HTR-8/SVneo (cell line): Measurements from ENCODE around the gene SC5D.

Experiments used
- DNase-seq: peaks from one replicate; pipeline ENCODE4 v3.0.0; 2011; ENCODE audit warnings: low spot score, mixed read lengths; ENCODE audit not compliant: insufficient read length
- FAIRE-seq: peaks from 2 replicates; lab custom pipeline; 2011; peaks lifted over from hg19 to GRCh38; lab: Jason Lieb, UNC

The SC5D gene

GRCh38 chr11:121350314-121351082, 57.9 kb downstream of the SC5D start:
- DNase-seq (no peak), FAIRE-seq (no peak)

DNA sequence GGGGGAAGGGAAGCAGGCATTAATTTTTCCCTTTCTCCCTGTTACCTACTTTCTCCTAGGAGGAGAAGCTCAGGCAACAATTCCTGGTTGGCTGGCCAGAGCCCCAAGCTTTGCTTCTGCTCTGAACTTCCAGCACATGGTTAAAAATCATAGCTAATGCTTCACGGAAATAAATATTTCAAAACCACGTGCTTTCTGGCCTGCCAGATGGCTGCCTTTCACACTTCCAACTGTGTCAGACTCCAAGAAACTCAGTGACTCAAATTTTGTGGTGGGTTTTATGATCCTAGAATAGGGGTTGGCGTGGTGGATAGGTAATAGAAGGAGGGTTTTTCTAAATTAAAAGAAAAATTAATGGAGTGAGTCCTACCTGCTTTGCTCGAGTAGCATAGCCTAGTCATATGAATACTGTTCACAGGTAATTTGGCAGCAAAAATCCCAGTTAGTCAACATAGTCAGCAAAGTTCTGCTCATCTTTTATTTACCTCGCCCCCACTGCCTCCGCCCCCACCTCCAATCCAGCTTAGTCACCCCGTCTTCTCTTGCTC, 58.6 kb downstream of the SC5D start:
- no peak for DNase-seq
- FAIRE-seq: no peak

GRCh38 chr11:121352251-121352891, 59.8 kb downstream of the SC5D start:
- FAIRE-seq (no peak), DNase-seq (no peak)

- DNase-seq (no peak), FAIRE-seq (no peak)
These were observed 61.6 kb downstream of the SC5D start for GRCh38 chr11:121354192-121354591.

- DNase-seq (no peak), FAIRE-seq (no peak)
These were observed 63.8 kb downstream of the SC5D start for GRCh38 chr11:121356357-121356756.
